Liver (tissue), 9 donors: ENCODE results near the gene TRAPPC3L. TPM values are rescaled to one million over a fixed set of nuclear protein-coding genes. Genes with fewer than 3 reads are reported as not detected.

Experiments used
- DNase-seq: peaks from one replicate; pipeline ENCODE4 v3.0.0-alpha.2; 2017; ENCODE audit warnings: low spot score
- H3K27ac ChIP-seq, 2 donors: one replicate each; pipeline ENCODE4 v1.7.0; 2013; ENCODE audit warnings: inconsistent platforms in 2 of 2, low read length in 2 of 2, control low read depth in 1 of 2, low read depth in 1 of 2, mild to moderate bottlenecking in 1 of 2
- H3K27me3 ChIP-seq, 4 donors: one replicate each; pipeline versions ENCODE4 v1.6.1 to v1.7.0; 2013; ENCODE audit warnings: low read length in 3 of 4, inconsistent platforms in 1 of 4, mild to moderate bottlenecking in 1 of 4, moderate library complexity in 1 of 4; ENCODE audit not compliant: control insufficient read depth in 4 of 4, insufficient read depth in 4 of 4
- H3K36me3 ChIP-seq, 4 donors: one replicate each; pipeline versions ENCODE4 v1.6.1 to v1.7.0; 2013; ENCODE audit warnings: low read length in 3 of 4, mild to moderate bottlenecking in 3 of 4, low read depth in 1 of 4, moderate library complexity in 1 of 4; ENCODE audit not compliant: control insufficient read depth in 4 of 4, insufficient read depth in 3 of 4
- H3K4me1 ChIP-seq, 4 donors: one replicate each; pipeline versions ENCODE4 v1.6.1 to v1.7.0; 2013; ENCODE audit warnings: low read length in 3 of 4, mild to moderate bottlenecking in 3 of 4, moderate library complexity in 1 of 4; ENCODE audit not compliant: control insufficient read depth in 4 of 4, insufficient read depth in 4 of 4
- H3K4me3 ChIP-seq, 3 donors: one replicate each; pipeline versions ENCODE4 v1.6.1 to v1.7.0; 2013; ENCODE audit warnings: low read length in 3 of 3, control low read depth in 1 of 3, low read depth in 1 of 3, mild to moderate bottlenecking in 1 of 3
- H3K9ac ChIP-seq, 2 donors: one replicate each; pipeline ENCODE4 v1.7.0; 2013; ENCODE audit warnings: low read length in 2 of 2, mild to moderate bottlenecking in 2 of 2, moderate library complexity in 2 of 2, control low read depth in 1 of 2, low read depth in 1 of 2
- H3K9me3 ChIP-seq, 4 donors: one replicate each; pipeline versions ENCODE4 v1.6.1 to v1.7.0; 2013; ENCODE audit warnings: low read length in 3 of 4; ENCODE audit not compliant: control insufficient read depth in 4 of 4
- EGR1 ChIP-seq, 2 donors: IDR thresholded peaks; 2 replicates each; pipeline ENCODE4 v1.6.1; 2016 to 2018; ENCODE audit warnings: antibody characterized with exemption in 2 of 2, low read depth in 2 of 2
- FOXA2 ChIP-seq: IDR thresholded peaks from 2 replicates; pipeline ENCODE4 v1.6.1; 2016; ENCODE audit warnings: antibody characterized with exemption
- GABPA ChIP-seq, 2 donors: IDR thresholded peaks in 1 of 2; conservative IDR thresholded peaks in 1 of 2; 2 replicates each; pipeline ENCODE4 v1.6.1; 2016; ENCODE audit warnings: antibody characterized with exemption in 2 of 2, mild to moderate bottlenecking in 1 of 2, moderate library complexity in 1 of 2
- HNF4G ChIP-seq: IDR thresholded peaks from 2 replicates; pipeline ENCODE4 v1.6.1; 2016; ENCODE audit warnings: antibody characterized with exemption
- NR2F2 ChIP-seq: IDR thresholded peaks from 2 replicates; pipeline ENCODE4 v1.6.1; 2016; ENCODE audit warnings: antibody characterized with exemption
- RXRA ChIP-seq, 2 donors: IDR thresholded peaks; 2 replicates each; pipeline ENCODE4 v1.6.1; 2017 to 2018; ENCODE audit warnings: antibody characterized with exemption in 2 of 2, mild to moderate bottlenecking in 1 of 2
- SP1 ChIP-seq: IDR thresholded peaks from 2 replicates; pipeline ENCODE4 v1.6.1; 2018; ENCODE audit warnings: antibody characterized with exemption, mild to moderate bottlenecking
- TAF1 ChIP-seq: conservative IDR thresholded peaks from 2 replicates; pipeline ENCODE4 v1.6.1; 2016; ENCODE audit warnings: antibody characterized with exemption, mild to moderate bottlenecking
- YY1 ChIP-seq: IDR thresholded peaks from 2 replicates; pipeline ENCODE4 v1.6.1; 2016; ENCODE audit warnings: antibody characterized with exemption, mild to moderate bottlenecking
- WGBS: extraction: QIAGEN DNeasy Blood & Tissue Kit; methylation state at CpG from one replicate; pipeline ENCODE4 v1.1.7; 2013; 5-methylcytosine and 5-hydroxymethylcytosine counted together
- polyA plus RNA-seq, 2 donors: library from polyadenylated mRNA; stranded (reverse) in 1 of 2; unstranded in 1 of 2; fragments of 200-250 nt in 1 of 2; fragments of >200 nt in 1 of 2; fragmentation: Nextera tagmentation in 1 of 2; extraction: Ambion mirVana in 1 of 2; gene quantifications; one replicate each; pipeline versions ENCODE4 v1.2.1 to v1.2.3, GENCODE V29; 2013 to 2015
- total RNA-seq, 2 donors: library from RNA; depleted of rRNA; stranded (reverse); fragments of >200 nt; gene quantifications; one replicate each; pipeline ENCODE4 v1.2.3, GENCODE V29; 2014
- TF ChIP-seq, protein P1 (sequence below): IDR thresholded peaks from 2 replicates; pipeline ENCODE4 v1.6.1; 2016; ENCODE audit warnings: antibody characterized with exemption
- TF ChIP-seq, protein P2 (sequence below): IDR thresholded peaks from 2 replicates; pipeline ENCODE4 v1.6.1; 2016; ENCODE audit warnings: antibody characterized with exemption
- TF ChIP-seq, protein P3 (sequence below): fragments of 150-350 bp; IDR thresholded peaks from 2 replicates; pipeline ENCODE4 v1.5.1; 2017; ENCODE audit warnings: improper control_type of control experiment, low read depth, low read length; ENCODE audit not compliant: missing input control
- donor health status: healthy.
- donor health status: healthy.
- donor health status: healthy.
- donor health status: healthy.
- donor health status: healthy.

TRAPPC3L gene
- total and polyA plus RNA-seq, 4 donors = 0.08 to 0.21 (median 0.16) TPM

DNA sequence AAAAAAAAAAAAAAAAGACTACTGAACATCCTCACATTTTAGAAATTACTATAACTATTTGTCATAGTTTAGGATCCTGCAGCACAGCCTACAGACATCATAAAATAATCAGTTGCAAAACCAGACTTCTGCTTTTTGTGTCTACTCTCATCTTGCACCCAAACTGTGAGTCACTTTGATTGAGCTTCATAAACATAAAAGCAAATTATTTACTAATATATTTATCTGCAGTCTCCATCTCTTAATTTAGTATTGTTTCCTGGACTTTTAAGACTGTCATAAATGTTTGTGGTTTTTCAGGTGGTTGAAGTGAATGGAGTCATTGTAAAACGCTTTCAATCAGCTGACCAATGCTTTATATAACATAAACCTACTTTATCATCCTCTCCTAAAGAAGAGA, 99.1 kb downstream of the TRAPPC3L start (continued):
- TF ChIP-seq, protein P1, sequence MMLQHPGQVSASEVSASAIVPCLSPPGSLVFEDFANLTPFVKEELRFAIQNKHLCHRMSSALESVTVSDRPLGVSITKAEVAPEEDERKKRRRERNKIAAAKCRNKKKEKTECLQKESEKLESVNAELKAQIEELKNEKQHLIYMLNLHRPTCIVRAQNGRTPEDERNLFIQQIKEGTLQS = no peak
- TF ChIP-seq SP1 (no peak), GABPA (IDR thresholded peaks at IDR 0.05 in 1 of 2, conservative IDR thresholded peaks at IDR 0.05 in 1 of 2) (no peak), TAF1 (no peak), FOXA2 (no peak), RXRA (IDR thresholded peaks at IDR 0.05) (no peak), HNF4G (no peak)
- TF ChIP-seq, protein P2, sequence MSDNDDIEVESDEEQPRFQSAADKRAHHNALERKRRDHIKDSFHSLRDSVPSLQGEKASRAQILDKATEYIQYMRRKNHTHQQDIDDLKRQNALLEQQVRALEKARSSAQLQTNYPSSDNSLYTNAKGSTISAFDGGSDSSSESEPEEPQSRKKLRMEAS = no peak

DNA sequence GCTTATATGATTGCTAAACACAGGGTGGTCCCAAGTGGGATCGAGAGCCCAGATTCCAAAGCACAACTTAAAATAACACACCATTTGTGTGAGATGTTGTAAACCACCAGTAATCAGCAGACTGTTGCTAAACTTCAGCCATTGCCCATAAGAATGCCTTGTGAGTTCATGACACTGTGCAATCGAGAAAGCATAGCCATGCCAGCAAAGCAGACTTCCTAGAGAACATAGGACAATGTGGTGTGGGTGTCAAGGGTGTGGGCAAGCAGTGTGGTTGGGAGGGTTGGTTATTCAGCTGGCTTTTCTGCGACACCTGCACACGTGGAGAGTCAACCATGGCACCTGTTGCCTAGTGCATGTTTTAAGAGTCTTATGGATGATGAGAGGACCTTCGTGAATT, 100.4 kb downstream of the TRAPPC3L start:
- TF ChIP-seq EGR1 (IDR thresholded peaks at IDR 0.05; ENCODE audit: low read depth in 2 of 2) = no peak
- no peak for TF ChIP-seq GABPA (IDR thresholded peaks at IDR 0.05 in 1 of 2, conservative IDR thresholded peaks at IDR 0.05 in 1 of 2)
- no peak for TF ChIP-seq YY1
- TF ChIP-seq RXRA (IDR thresholded peaks at IDR 0.05) = no peak
- TF ChIP-seq, protein P3, sequence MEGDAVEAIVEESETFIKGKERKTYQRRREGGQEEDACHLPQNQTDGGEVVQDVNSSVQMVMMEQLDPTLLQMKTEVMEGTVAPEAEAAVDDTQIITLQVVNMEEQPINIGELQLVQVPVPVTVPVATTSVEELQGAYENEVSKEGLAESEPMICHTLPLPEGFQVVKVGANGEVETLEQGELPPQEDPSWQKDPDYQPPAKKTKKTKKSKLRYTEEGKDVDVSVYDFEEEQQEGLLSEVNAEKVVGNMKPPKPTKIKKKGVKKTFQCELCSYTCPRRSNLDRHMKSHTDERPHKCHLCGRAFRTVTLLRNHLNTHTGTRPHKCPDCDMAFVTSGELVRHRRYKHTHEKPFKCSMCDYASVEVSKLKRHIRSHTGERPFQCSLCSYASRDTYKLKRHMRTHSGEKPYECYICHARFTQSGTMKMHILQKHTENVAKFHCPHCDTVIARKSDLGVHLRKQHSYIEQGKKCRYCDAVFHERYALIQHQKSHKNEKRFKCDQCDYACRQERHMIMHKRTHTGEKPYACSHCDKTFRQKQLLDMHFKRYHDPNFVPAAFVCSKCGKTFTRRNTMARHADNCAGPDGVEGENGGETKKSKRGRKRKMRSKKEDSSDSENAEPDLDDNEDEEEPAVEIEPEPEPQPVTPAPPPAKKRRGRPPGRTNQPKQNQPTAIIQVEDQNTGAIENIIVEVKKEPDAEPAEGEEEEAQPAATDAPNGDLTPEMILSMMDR = no peak
- TF ChIP-seq HNF4G = no peak
- TF ChIP-seq NR2F2 = no peak
- TF ChIP-seq, protein P1 = no peak
- 81% methylated on average over 5 of the region's 5 CpGs for WGBS
- no peak overlapping the region for H3K9ac ChIP-seq
- no peaks in the 10 kb centered on the region for H3K9me3 ChIP-seq
- DNase-seq = no peak
- peaks cover 0 to 6% (median 0%) of the 10 kb centered on the region in 4 donors for H3K4me1 ChIP-seq
- no peaks in the 10 kb centered on the region for H3K27me3 ChIP-seq
- H3K27ac ChIP-seq = no peak overlapping the region
- H3K36me3 ChIP-seq = no peaks in the 10 kb centered on the region
- H3K4me3 ChIP-seq = no peak overlapping the region

Other genes with a start within 250 kb of the TRAPPC3L start
- gene DSE, start 174.7 kb downstream of the TRAPPC3L start, total RNA-seq = 10 to 100 TPM; 13.0 to 22.8 TPM
- 1 to 10 TPM; 5.5 to 6.1 TPM for gene DSE, start 174.7 kb downstream of the TRAPPC3L start, polyA plus RNA-seq
- gene CALHM6, start 84.3 kb downstream of the TRAPPC3L start, total RNA-seq = 10 to 100 TPM in 1 of 2 donors, 1 to 10 TPM in 1; 2.0 to 22.4 TPM
- 1 to 10 TPM; 5.2 to 7.3 TPM for gene CALHM6, start 84.3 kb downstream of the TRAPPC3L start, polyA plus RNA-seq
- gene CALHM5, start 34.0 kb downstream of the TRAPPC3L start, total RNA-seq = under 1 TPM; 0.47 to 0.59 TPM
- under 1 TPM; 0.07 to 0.44 TPM for gene CALHM5, start 34.0 kb downstream of the TRAPPC3L start, polyA plus RNA-seq
- not detected for gene CALHM4, start 8.1 kb upstream of the TRAPPC3L start, total RNA-seq
- gene CALHM4, start 8.1 kb upstream of the TRAPPC3L start, polyA plus RNA-seq = not detected
- 1 to 10 TPM; 7.0 to 7.3 TPM for gene RWDD1, start 25.8 kb upstream of the TRAPPC3L start, total RNA-seq
- 10 to 100 TPM; 14.4 to 52.7 TPM for gene RWDD1, start 25.8 kb upstream of the TRAPPC3L start, polyA plus RNA-seq
- under 1 TPM in 1 of 2 donors, not detected in 1; 0.50 TPM for gene RSPH4A, start 70.8 kb upstream of the TRAPPC3L start, total RNA-seq
- gene RSPH4A, start 70.8 kb upstream of the TRAPPC3L start, polyA plus RNA-seq = under 1 TPM; 0.06 to 0.10 TPM
- gene ZUP1, start 123.1 kb upstream of the TRAPPC3L start, total RNA-seq = 10 to 100 TPM in 1 of 2 donors, 1 to 10 TPM in 1; 6.9 to 11.0 TPM
- gene ZUP1, start 123.1 kb upstream of the TRAPPC3L start, polyA plus RNA-seq = 1 to 10 TPM; 2.6 to 4.8 TPM
- gene KPNA5, start 135.5 kb upstream of the TRAPPC3L start, total RNA-seq = 1 to 10 TPM; 3.3 to 3.6 TPM
- gene KPNA5, start 135.5 kb upstream of the TRAPPC3L start, polyA plus RNA-seq = 1 to 10 TPM in 1 of 2 donors, under 1 TPM in 1; 0.63 to 1.3 TPM
- gene FAM162B, start 220.0 kb upstream of the TRAPPC3L start, total RNA-seq = 1 to 10 TPM in 1 of 2 donors, under 1 TPM in 1; 0.56 to 1.0 TPM
- gene FAM162B, start 220.0 kb upstream of the TRAPPC3L start, polyA plus RNA-seq = under 1 TPM; 0.56 to 0.62 TPM